H1 (cell line): Measurements from ENCODE around the gene TEX2. TPM values are rescaled to one million over a fixed set of nuclear protein-coding genes. Genes with fewer than 3 reads are reported as not detected.

Experiments
- CTCF ChIA-PET: fragments of 300-600 bp; sonication (Branson Sonifier 250); formaldehyde crosslinking; loops from one replicate; lab custom pipeline; 2021; ENCODE audit not compliant: partially characterized antibody; lab: Charles Lee
- POLR2A ChIA-PET: fragments of 300-600 bp; sonication (Branson Sonifier 250); formaldehyde crosslinking; loops from one replicate; lab custom pipeline; 2021; ENCODE audit warnings: inconsistent platforms; ENCODE audit not compliant: partially characterized antibody; lab: Charles Lee
- DNase-seq, 2 experiments: peaks; one replicate each; pipeline versions ENCODE4 v3.0.0 to v3.0.0-alpha.2; 2010 to 2022; ENCODE audit warnings: low spot score in 2 of 2, low read depth in 1 of 2, mixed read lengths in 1 of 2
- FAIRE-seq: peaks from 2 replicates; lab custom pipeline; 2011; peaks lifted over from hg19 to GRCh38; lab: Jason Lieb, UNC
- H2AFZ ChIP-seq: 2 replicates; pipeline ENCODE4 v1.8.1; 2012; ENCODE audit warnings: low read length, inconsistent platforms
- H2AK5ac ChIP-seq: 2 replicates; pipeline ENCODE4 v1.6.1; 2013; ENCODE audit warnings: low read depth, low read length
- H2BK120ac ChIP-seq: replicated peaks from 2 replicates; pipeline ENCODE3; 2013; ENCODE audit warnings: low read depth, low read length, inconsistent platforms
- H2BK12ac ChIP-seq: 2 replicates; pipeline ENCODE4 v1.6.1; 2013; ENCODE audit warnings: low read depth, low read length
- H2BK15ac ChIP-seq: 2 replicates; pipeline ENCODE4 v1.6.1; 2013; ENCODE audit warnings: low read length
- H2BK20ac ChIP-seq: 2 replicates; pipeline ENCODE4 v1.6.1; 2013; ENCODE audit warnings: low read length
- H2BK5ac ChIP-seq: 2 replicates; pipeline ENCODE4 v1.6.1; 2013; ENCODE audit warnings: low read depth, low read length
- H3K14ac ChIP-seq: 2 replicates; pipeline ENCODE4 v1.6.1; 2013; ENCODE audit warnings: inconsistent platforms; ENCODE audit not compliant: insufficient read length
- H3K18ac ChIP-seq: 2 replicates; pipeline ENCODE4 v1.6.1; 2013; ENCODE audit warnings: low read length; ENCODE audit errors: extremely low read depth
- H3K23ac ChIP-seq: 2 replicates; pipeline ENCODE4 v1.6.1; 2013; ENCODE audit warnings: inconsistent platforms; ENCODE audit not compliant: insufficient read length
- H3K23me2 ChIP-seq: 2 replicates; pipeline ENCODE4 v1.6.1; 2013; ENCODE audit warnings: low read depth, low read length
- H3K27ac ChIP-seq: 2 replicates; pipeline ENCODE4 v1.6.1; 2011; ENCODE audit warnings: low read depth, low read length, inconsistent platforms
- H3K27me3 ChIP-seq, 4 experiments: replicated peaks in 1 of 4; 1 replicate in 1 of 4; 2 replicates in 3 of 4; pipeline versions ENCODE4 v1.6.1 to v1.8.1; 2011 to 2013; ENCODE audit warnings: low read length in 3 of 4, mild to moderate bottlenecking in 3 of 4, inconsistent platforms in 2 of 4, mixed read lengths in 2 of 4, moderate library complexity in 1 of 4; ENCODE audit not compliant: control insufficient read depth in 3 of 4, insufficient read depth in 3 of 4; ENCODE audit errors: extremely low read depth in 1 of 4
- H3K36me3 ChIP-seq, 4 experiments: 2 replicates each; pipeline versions ENCODE4 v1.6.1 to v1.8.1; 2011 to 2013; ENCODE audit warnings: mild to moderate bottlenecking in 4 of 4, low read length in 3 of 4, moderate library complexity in 2 of 4, control low read depth in 1 of 4, inconsistent platforms in 1 of 4; ENCODE audit not compliant: insufficient read depth in 4 of 4, control insufficient read depth in 2 of 4
- H3K4ac ChIP-seq: replicated peaks from 2 replicates; pipeline ENCODE3; 2013; ENCODE audit warnings: low read length, low read depth, mixed read lengths, inconsistent platforms; ENCODE audit not compliant: insufficient read length
- H3K4me1 ChIP-seq, 4 experiments: replicated peaks in 1 of 4; 1 replicate in 1 of 4; 2 replicates in 3 of 4; pipeline versions ENCODE4 v1.6.1 to v1.8.1; 2011 to 2013; ENCODE audit warnings: low read length in 3 of 4, inconsistent platforms in 2 of 4, mixed read lengths in 1 of 4; ENCODE audit not compliant: insufficient read depth in 4 of 4, control insufficient read depth in 3 of 4
- H3K4me2 ChIP-seq, 2 experiments: 2 replicates each; pipeline versions ENCODE4 v1.6.1 to v1.8.1; 2011 to 2013; ENCODE audit warnings: low read depth in 2 of 2, low read length in 2 of 2, control low read depth in 1 of 2, inconsistent platforms in 1 of 2, mild to moderate bottlenecking in 1 of 2; ENCODE audit not compliant: insufficient read depth in 1 of 2
- H3K4me3 ChIP-seq, 4 experiments: fragments of 200-600, 300-600 bp in 1 of 4; sonication (generic), shearing (Covaris generic), sonication (Bioruptor Twin) in 1 of 4; 2 replicates each; pipeline versions ENCODE4 v1.5.1 to v1.8.1; 2011 to 2016; ENCODE audit warnings: low read length in 4 of 4, low read depth in 3 of 4, control low read depth in 2 of 4, inconsistent platforms in 2 of 4, mild to moderate bottlenecking in 2 of 4, mixed read lengths in 1 of 4, moderate library complexity in 1 of 4; ENCODE audit not compliant: insufficient read depth in 2 of 4; ENCODE audit errors: extremely low read depth in 1 of 4
- H3K56ac ChIP-seq: replicated peaks from 2 replicates; pipeline ENCODE3; 2013; ENCODE audit warnings: low read depth, mild to moderate bottlenecking, mixed read lengths, low read length, inconsistent platforms; ENCODE audit not compliant: insufficient read length
- H3K79me1 ChIP-seq: 2 replicates; pipeline ENCODE4 v1.6.1; 2013; ENCODE audit warnings: low read depth, low read length, control low read depth
- H3K79me2 ChIP-seq, 2 experiments: 2 replicates each; pipeline versions ENCODE4 v1.6.1 to v1.8.1; 2012 to 2013; ENCODE audit warnings: low read length in 2 of 2, mild to moderate bottlenecking in 2 of 2, inconsistent platforms in 1 of 2; ENCODE audit not compliant: insufficient read depth in 2 of 2, control insufficient read depth in 1 of 2
- H3K9ac ChIP-seq, 4 experiments: replicated peaks in 1 of 4; 1 replicate in 1 of 4; 2 replicates in 3 of 4; pipeline versions ENCODE4 v1.6.1 to v1.8.1; 2011 to 2013; ENCODE audit warnings: low read depth in 3 of 4, low read length in 3 of 4, control low read depth in 2 of 4, mild to moderate bottlenecking in 2 of 4, moderate library complexity in 2 of 4, inconsistent platforms in 1 of 4; ENCODE audit errors: extremely low read depth in 1 of 4
- H3K9me3 ChIP-seq, 2 experiments: 2 replicates each; pipeline versions ENCODE4 v1.6.1 to v1.8.1; 2012 to 2013; ENCODE audit warnings: mild to moderate bottlenecking in 2 of 2, moderate library complexity in 2 of 2, control low read depth in 1 of 2, inconsistent platforms in 1 of 2, low read depth in 1 of 2, low read length in 1 of 2, mixed read lengths in 1 of 2; ENCODE audit not compliant: insufficient read depth in 2 of 2
- H4K20me1 ChIP-seq, 2 experiments: replicated peaks in 1 of 2; 2 replicates each; pipeline versions ENCODE3 to v1.8.1; 2011 to 2013; ENCODE audit warnings: inconsistent platforms in 2 of 2, low read length in 2 of 2, mild to moderate bottlenecking in 1 of 2; ENCODE audit not compliant: insufficient read depth in 2 of 2, control insufficient read depth in 1 of 2
- H4K5ac ChIP-seq: 2 replicates; pipeline ENCODE4 v1.6.1; 2013; ENCODE audit warnings: low read length, low read depth, mixed read lengths, inconsistent platforms; ENCODE audit not compliant: insufficient read length
- H4K8ac ChIP-seq: 2 replicates; pipeline ENCODE4 v1.8.0; 2013; ENCODE audit warnings: mild to moderate bottlenecking, moderate library complexity, low read length, inconsistent platforms; ENCODE audit not compliant: insufficient read depth; ENCODE audit errors: extremely low read depth
- H4K91ac ChIP-seq: replicated peaks from 2 replicates; pipeline ENCODE3; 2013; ENCODE audit warnings: low read length, mixed read lengths, inconsistent platforms; ENCODE audit not compliant: insufficient read length
- ASH2L ChIP-seq: fragments of 200-600, 300-600 bp; sonication (generic); IDR thresholded peaks from one replicate; pipeline ENCODE4 v1.7.1; 2017; ENCODE audit warnings: low read length
- BACH1 ChIP-seq: IDR thresholded peaks from 2 replicates; pipeline ENCODE4 v1.6.1; 2012; ENCODE audit warnings: low read length, improper control_type of control experiment
- CEBPB ChIP-seq: IDR thresholded peaks from 2 replicates; pipeline ENCODE4 v1.6.1; 2012; ENCODE audit warnings: low read depth, low read length
- CREB1 ChIP-seq: IDR thresholded peaks from 2 replicates; pipeline ENCODE4 v1.6.1; 2012; ENCODE audit warnings: inconsistent platforms
- CTBP2 ChIP-seq: IDR thresholded peaks from 2 replicates; pipeline ENCODE4 v1.7.0; 2011; ENCODE audit warnings: borderline replicate concordance, mild to moderate bottlenecking, moderate library complexity, mixed read lengths, low read length; ENCODE audit not compliant: insufficient read depth, insufficient read length
- PHF8 ChIP-seq: fragments of 200-600 bp; sonication (generic); conservative IDR thresholded peaks from 2 replicates; pipeline ENCODE4 v1.7.1; 2012; ENCODE audit warnings: low read depth, mild to moderate bottlenecking, inconsistent platforms, low read length, moderate library complexity
- POLR2A ChIP-seq, 2 experiments: IDR thresholded peaks; 1 replicate in 1 of 2; 2 replicates in 1 of 2; pipeline ENCODE4 v1.6.1; 2011; ENCODE audit warnings: low read depth in 2 of 2, low read length in 2 of 2, mild to moderate bottlenecking in 2 of 2; ENCODE audit errors: control extremely low read depth in 1 of 2
- RFX5 ChIP-seq: IDR thresholded peaks from 2 replicates; pipeline ENCODE4 v1.6.1; 2011; ENCODE audit warnings: low read depth, low read length, improper control_type of control experiment, borderline replicate concordance
- SP2 ChIP-seq: IDR thresholded peaks from 2 replicates; pipeline ENCODE4 v1.6.1; 2012; ENCODE audit warnings: mild to moderate bottlenecking, low read length, inconsistent platforms
- TAF7 ChIP-seq: optimal IDR thresholded peaks from 2 replicates; pipeline ENCODE3; 2011; ENCODE audit warnings: low read depth, mild to moderate bottlenecking, inconsistent platforms, low read length, moderate library complexity, borderline replicate concordance
- TEAD4 ChIP-seq: IDR thresholded peaks from 2 replicates; pipeline ENCODE4 v1.6.1; 2012; ENCODE audit warnings: low read depth, low read length, inconsistent platforms, mixed read lengths
- ZNF274 ChIP-seq: IDR thresholded peaks from 2 replicates; pipeline ENCODE4 v1.7.0; 2012; ENCODE audit warnings: low read length, borderline replicate concordance; ENCODE audit errors: extremely low read depth
- WGBS, 2 experiments: shearing (Covaris generic) in 1 of 2; methylation state at CpG; one replicate each; pipeline versions ENCODE4 v1.1.6 to v1.1.7; 2013 to 2015; ENCODE audit warnings: low lambda C conversion rate in 2 of 2, mixed read lengths in 2 of 2, inconsistent platforms in 1 of 2, low coverage in 1 of 2, missing lambda C conversion rate in 1 of 2; ENCODE audit not compliant: insufficient replicate concordance in 2 of 2, insufficient coverage in 1 of 2, insufficient read length in 1 of 2; ENCODE audit errors: extremely low coverage in 1 of 2, missing lambda C conversion rate in 1 of 2; 5-methylcytosine and 5-hydroxymethylcytosine counted together
- polyA plus RNA-seq, 7 experiments: library from polyadenylated mRNA; depleted of rRNA in 3 of 7; stranded (reverse) in 5 of 7; unstranded in 2 of 7; fragments of >200 nt in 5 of 7; fragments of 200-250 nt in 2 of 7; gene quantifications; 1 replicate in 5 of 7; 2 replicates in 1 of 7; 4 replicates in 1 of 7; pipeline versions ENCODE4 v1.2.1 to v1.2.3, GENCODE V29; 2011 to 2013; ENCODE audit warnings: missing spikeins in 2 of 7, mixed read lengths in 2 of 7
- total RNA-seq: library from RNA; stranded (reverse); fragmentation: NEBNext Ultra II Directional; extraction: Animal tissue kit (Norgen Biotek cat#: 25700); gene quantifications from 2 replicates; pipeline ENCODE4 v1.2.1, GENCODE V29; 2021

The TEX2 gene
- total and polyA plus RNA-seq, 2 of the 8 experiments (the other 6 are each of a cell fraction or from before 2014, with no cell fraction given): 6.1 to 15.6 TPM

DNA sequence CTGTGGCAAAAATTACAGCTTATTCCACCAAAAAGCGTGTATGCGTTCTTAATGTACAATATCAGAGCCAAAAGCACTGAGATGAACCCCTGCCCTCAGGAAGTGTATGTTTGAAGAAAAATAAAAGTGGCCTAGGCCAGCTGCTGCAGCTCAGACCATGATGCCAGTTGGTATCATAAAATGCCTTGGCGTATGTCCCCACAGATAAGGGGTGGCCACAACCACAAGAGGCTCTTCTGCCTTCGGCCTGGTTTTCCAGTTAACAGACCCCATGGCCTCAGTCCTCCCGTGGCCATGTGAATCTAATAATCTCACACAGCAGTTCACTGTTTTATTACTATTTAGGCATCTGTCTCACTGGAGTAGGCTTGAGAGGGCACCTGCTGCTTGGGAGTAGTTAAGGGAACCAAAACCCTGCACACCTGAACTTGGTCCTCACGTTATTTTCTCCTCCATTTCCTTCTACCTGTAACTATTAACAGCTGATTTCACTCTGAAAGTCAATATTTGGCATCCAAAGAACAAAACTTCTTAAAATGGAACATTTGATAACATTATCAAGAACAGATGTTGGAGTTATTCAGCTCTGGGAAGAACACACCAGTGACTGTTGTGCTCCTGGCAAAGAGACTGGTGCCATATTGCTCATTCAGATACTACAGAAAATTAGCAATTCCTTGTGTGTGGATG is 98.3 kb downstream of the TEX2 start:
- Histone ChIP-seq H3K9me3 (no peaks in the 10 kb centered on the region), H2BK15ac (no peak overlapping the region), H3K9ac (no peak overlapping the region), H3K56ac (no peak overlapping the region), H4K91ac (no peak overlapping the region), H3K79me2 (no peaks in the 10 kb centered on the region), H2BK120ac (no peak overlapping the region), H3K18ac (no peak overlapping the region), H3K27ac (no peak overlapping the region), H3K23ac (no peak overlapping the region), H3K4me2 (no peak overlapping the region), H3K27me3 (no peaks in the 10 kb centered on the region), H3K4ac (no peak overlapping the region), H3K4me1 (no peaks in the 10 kb centered on the region), H4K20me1 (no peaks in the 10 kb centered on the region), H2BK5ac (no peak overlapping the region), H3K79me1 (no peaks in the 10 kb centered on the region), H3K23me2 (no peaks in the 10 kb centered on the region), H3K36me3 (no peaks in the 10 kb centered on the region; a peak in 1 of 8 replicates), H4K8ac (no peak overlapping the region), H2AFZ (no peak overlapping the region), H3K14ac (no peak overlapping the region), H2BK20ac (no peak overlapping the region), H3K4me3 (no peak overlapping the region), H2BK12ac (no peak overlapping the region), H2AK5ac (no peak overlapping the region), H4K5ac (no peak overlapping the region)
- ChIA-PET CTCF (interaction anchor here (0.6 to 1.5 kb wide), 3 partner anchors 9 to 81 kb away, joined by 3 read pairs; no protein-coding TSS in a partner anchor), POLR2A (interaction anchor here (1.1 to 16.8 kb wide), 2 partner anchors 18 to 99 kb away, joined by 3 to 193 read pairs; no protein-coding TSS in a partner anchor)
- WGBS, 2 experiments: 93% methylated on average over 6 of the region's 6 CpGs; no CpG with 5 or more reads in 1 of the 2 experiments
- FAIRE-seq: no peak
- DNase-seq: no peak
- TF ChIP-seq RFX5 (no peak), CTBP2 (no peak), POLR2A (IDR thresholded peaks at IDR 0.05; ENCODE audit: control extremely low read depth in 1 of 2, low read depth in 2 of 2, low read length in 2 of 2) (no peak), ASH2L (no peak), CREB1 (no peak), PHF8 (no peak), ZNF274 (no peak), SP2 (no peak), TAF7 (no peak), BACH1 (no peak), CEBPB (no peak), TEAD4 (no peak)
